ENCODE results near the gene HAPSTR1. TPM values are rescaled to one million over a fixed set of nuclear protein-coding genes. Genes with fewer than 3 reads are reported as not detected.

HAPSTR1 gene
- total RNA-seq, 1 donor, result 93.4 TPM

GRCh38 chr16:9055661-9056060 lies 35.8 kb upstream of the HAPSTR1 start:
- no peak for TF ChIP-seq CTCF (IDR thresholded peaks at IDR 0.05; ENCODE audit: extremely low read depth, low read depth, low read length)

GRCh38 chr16:9056061-9056460 lies 35.4 kb upstream of the HAPSTR1 start:
- Histone ChIP-seq H3K27me3 (ENCODE audit: insufficient read depth, low read length) (no peaks in the 10 kb centered on the region), H3K9me3 (ENCODE audit: low read depth, low read length) (no peaks in the 10 kb centered on the region), H2AFZ (ENCODE audit: low read length) (no peak overlapping the region), H3K79me2 (ENCODE audit: insufficient read depth, low read length) (no peaks in the 10 kb centered on the region), H3K4me2 (ENCODE audit: insufficient read depth, low read length) (no peak overlapping the region), H3K27ac (ENCODE audit: low read depth, low read length) (no peak overlapping the region), H3K4me3 (ENCODE audit: insufficient read depth, low read length) (no peak overlapping the region), H3K36me3 (ENCODE audit: insufficient read depth, low read length) (no peaks in the 10 kb centered on the region), H4K20me1 (ENCODE audit: insufficient read depth, low read length) (no peaks in the 10 kb centered on the region), H3K4me1 (ENCODE audit: insufficient read depth, low read length) (peaks cover 23% of the 10 kb centered on the region)
- no peak for DNase-seq (ENCODE audit: insufficient read length, low spot score, missing footprints)
- no peak for TF ChIP-seq CTCF (IDR thresholded peaks at IDR 0.05; ENCODE audit: extremely low read depth, low read depth, low read length)

More at GRCh38 chr16:9055661-9056060, 35.8 kb upstream of the HAPSTR1 start:
- Histone ChIP-seq H3K4me3 (ENCODE audit: insufficient read depth, low read length) (no peak overlapping the region), H3K27me3 (ENCODE audit: insufficient read depth, low read length) (no peaks in the 10 kb centered on the region), H3K36me3 (ENCODE audit: insufficient read depth, low read length) (no peaks in the 10 kb centered on the region), H3K79me2 (ENCODE audit: insufficient read depth, low read length) (no peaks in the 10 kb centered on the region), H3K4me2 (ENCODE audit: insufficient read depth, low read length) (no peak overlapping the region), H2AFZ (ENCODE audit: low read length) (no peak overlapping the region), H3K9me3 (ENCODE audit: low read depth, low read length) (no peaks in the 10 kb centered on the region), H4K20me1 (ENCODE audit: insufficient read depth, low read length) (no peaks in the 10 kb centered on the region), H3K27ac (ENCODE audit: low read depth, low read length) (no peak overlapping the region), H3K4me1 (ENCODE audit: insufficient read depth, low read length) (peaks cover 19% of the 10 kb centered on the region)
- DNase-seq (ENCODE audit: insufficient read length, low spot score, missing footprints), result peak; percentile 25

- no peak for TF ChIP-seq CTCF (IDR thresholded peaks at IDR 0.05; ENCODE audit: extremely low read depth, low read depth, low read length)
- Histone ChIP-seq H3K36me3 (ENCODE audit: insufficient read depth, low read length) (no peaks in the 10 kb centered on the region), H3K9me3 (ENCODE audit: low read depth, low read length) (no peaks in the 10 kb centered on the region), H3K4me1 (ENCODE audit: insufficient read depth, low read length) (peaks cover 25% of the 10 kb centered on the region), H3K4me3 (ENCODE audit: insufficient read depth, low read length) (no peak overlapping the region), H3K27ac (ENCODE audit: low read depth, low read length) (no peak overlapping the region), H3K79me2 (ENCODE audit: insufficient read depth, low read length) (no peaks in the 10 kb centered on the region), H4K20me1 (ENCODE audit: insufficient read depth, low read length) (no peaks in the 10 kb centered on the region), H2AFZ (ENCODE audit: low read length) (no peak overlapping the region), H3K4me2 (ENCODE audit: insufficient read depth, low read length) (no peak overlapping the region), H3K27me3 (ENCODE audit: insufficient read depth, low read length) (no peaks in the 10 kb centered on the region)
- peak; percentile 6 for DNase-seq (ENCODE audit: insufficient read length, low spot score, missing footprints)
Measured at GRCh38 chr16:9058211-9058610, 33.2 kb upstream of the HAPSTR1 start.

GRCh38 chr16:9060225-9060624 lies 31.2 kb upstream of the HAPSTR1 start:
- H3K79me2 ChIP-seq (ENCODE audit: insufficient read depth, low read length), result no peaks in the 10 kb centered on the region
- no peaks in the 10 kb centered on the region for H3K36me3 ChIP-seq (ENCODE audit: insufficient read depth, low read length)
- H3K4me3 ChIP-seq (ENCODE audit: insufficient read depth, low read length), result no peak overlapping the region
- H4K20me1 ChIP-seq (ENCODE audit: insufficient read depth, low read length), result no peaks in the 10 kb centered on the region
- peak overlapping the region; percentile 52 for H3K4me2 ChIP-seq (ENCODE audit: insufficient read depth, low read length)
- H3K4me1 ChIP-seq (ENCODE audit: insufficient read depth, low read length), result peaks cover 19% of the 10 kb centered on the region
- peak overlapping the region; percentile 15 for H3K27ac ChIP-seq (ENCODE audit: low read depth, low read length)
- TF ChIP-seq CTCF (IDR thresholded peaks at IDR 0.05; ENCODE audit: extremely low read depth, low read depth, low read length), result no peak
- H3K9me3 ChIP-seq (ENCODE audit: low read depth, low read length), result no peaks in the 10 kb centered on the region
- DNase-seq (ENCODE audit: insufficient read length, low spot score, missing footprints), result peak; percentile 23
- H3K27me3 ChIP-seq (ENCODE audit: insufficient read depth, low read length), result no peaks in the 10 kb centered on the region
- no peak overlapping the region for H2AFZ ChIP-seq (ENCODE audit: low read length)
